Measurements from ENCODE around the gene B3GNT7.

- TF ChIP-seq GTF2F1 (IDR thresholded peaks at IDR 0.05; ENCODE audit: borderline replicate concordance, low read depth, low read length) = no peak
- no peak for TF ChIP-seq CTCF (IDR thresholded peaks at IDR 0.05; ENCODE audit: control extremely low read depth in 1 of 3, insufficient read depth in 1 of 3, low read depth in 1 of 3, low read length in 3 of 3)
- TF ChIP-seq USF2 (IDR thresholded peaks at IDR 0.05; ENCODE audit: low read length) = no peak
- no peak for TF ChIP-seq YY1 (IDR thresholded peaks at IDR 0.05; ENCODE audit: low read depth, low read length)
- no peak for TF ChIP-seq SP1 (IDR thresholded peaks at IDR 0.05; ENCODE audit: low read depth, low read length)
- TF ChIP-seq HDAC6 (IDR thresholded peaks at IDR 0.05; ENCODE audit: low read depth, low read length) = no peak
Measured at GRCh38 chr2:231413921-231414476, 18.5 kb downstream of the B3GNT7 start.
